Measurements from ENCODE around the gene ELMO3. TPM values are rescaled to one million over a fixed set of nuclear protein-coding genes. Genes with fewer than 3 reads are reported as not detected.

The ELMO3 gene
- polyA plus RNA-seq, 1 donor from 2014 or later: 2.2 TPM

- no peaks in the 10 kb centered on the region for H3K9me2 ChIP-seq (ENCODE audit: insufficient read depth, low read length)
- TF ChIP-seq, protein P1, sequence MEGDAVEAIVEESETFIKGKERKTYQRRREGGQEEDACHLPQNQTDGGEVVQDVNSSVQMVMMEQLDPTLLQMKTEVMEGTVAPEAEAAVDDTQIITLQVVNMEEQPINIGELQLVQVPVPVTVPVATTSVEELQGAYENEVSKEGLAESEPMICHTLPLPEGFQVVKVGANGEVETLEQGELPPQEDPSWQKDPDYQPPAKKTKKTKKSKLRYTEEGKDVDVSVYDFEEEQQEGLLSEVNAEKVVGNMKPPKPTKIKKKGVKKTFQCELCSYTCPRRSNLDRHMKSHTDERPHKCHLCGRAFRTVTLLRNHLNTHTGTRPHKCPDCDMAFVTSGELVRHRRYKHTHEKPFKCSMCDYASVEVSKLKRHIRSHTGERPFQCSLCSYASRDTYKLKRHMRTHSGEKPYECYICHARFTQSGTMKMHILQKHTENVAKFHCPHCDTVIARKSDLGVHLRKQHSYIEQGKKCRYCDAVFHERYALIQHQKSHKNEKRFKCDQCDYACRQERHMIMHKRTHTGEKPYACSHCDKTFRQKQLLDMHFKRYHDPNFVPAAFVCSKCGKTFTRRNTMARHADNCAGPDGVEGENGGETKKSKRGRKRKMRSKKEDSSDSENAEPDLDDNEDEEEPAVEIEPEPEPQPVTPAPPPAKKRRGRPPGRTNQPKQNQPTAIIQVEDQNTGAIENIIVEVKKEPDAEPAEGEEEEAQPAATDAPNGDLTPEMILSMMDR (IDR thresholded peaks at IDR 0.05; ENCODE audit: poor library complexity, severe bottlenecking): no peak
- TF ChIP-seq EP300 (conservative IDR thresholded peaks at IDR 0.05; ENCODE audit: poor library complexity, severe bottlenecking) (no peak), REST (IDR thresholded peaks at IDR 0.05; ENCODE audit: borderline replicate concordance) (no peak), MXI1 (conservative IDR thresholded peaks at IDR 0.05; ENCODE audit: poor library complexity, severe bottlenecking) (no peak), SMC3 (conservative IDR thresholded peaks at IDR 0.05; ENCODE audit: poor library complexity) (no peak)
- no peak overlapping the region for H3K27ac ChIP-seq (ENCODE audit: low read length)
- no peak overlapping the region for H2AFZ ChIP-seq (ENCODE audit: low read depth, low read length)
- H3K79me2 ChIP-seq (replicated peaks; ENCODE audit: insufficient read depth, low read length): peaks cover 15% of the 10 kb centered on the region
- H3K9me3 ChIP-seq (ENCODE audit: low read length): no peaks in the 10 kb centered on the region
- no peak overlapping the region for H3K4me2 ChIP-seq (ENCODE audit: low read length)
- no peak overlapping the region for H3K9ac ChIP-seq (ENCODE audit: low read length)
- H3F3A ChIP-seq (ENCODE audit: insufficient read depth, low read length, poor library complexity, severe bottlenecking): no peaks in the 10 kb centered on the region
- no peak overlapping the region for H3K4me3 ChIP-seq (ENCODE audit: low read length)
- no peaks in the 10 kb centered on the region for H4K20me1 ChIP-seq (ENCODE audit: insufficient read depth)
- H3K27me3 ChIP-seq (ENCODE audit: insufficient read depth, low read depth, low read length): no peaks in the 10 kb centered on the region
- no peaks in the 10 kb centered on the region for H3K36me3 ChIP-seq (ENCODE audit: insufficient read depth, low read length)
These were observed 3.3 kb upstream of the ELMO3 start for GRCh38 chr16:67195676-67196075.

GRCh38 chr16:67196881-67197280 is 2.0 kb upstream of the ELMO3 start:
- Histone ChIP-seq H4K20me1 (ENCODE audit: insufficient read depth) (no peaks in the 10 kb centered on the region), H3K4me2 (ENCODE audit: low read length) (no peak overlapping the region), H3K4me3 (ENCODE audit: low read length) (no peak overlapping the region), H3K9ac (ENCODE audit: low read length) (no peak overlapping the region), H3K27ac (ENCODE audit: low read length) (no peak overlapping the region), H3K9me2 (ENCODE audit: insufficient read depth, low read length) (no peaks in the 10 kb centered on the region), H3K36me3 (ENCODE audit: insufficient read depth, low read length) (no peaks in the 10 kb centered on the region), H2AFZ (ENCODE audit: low read depth, low read length) (no peak overlapping the region), H3K9me3 (ENCODE audit: low read length) (no peaks in the 10 kb centered on the region), H3F3A (ENCODE audit: insufficient read depth, low read length, poor library complexity, severe bottlenecking) (no peaks in the 10 kb centered on the region), H3K79me2 (replicated peaks; ENCODE audit: insufficient read depth, low read length) (peaks cover 15% of the 10 kb centered on the region), H3K27me3 (ENCODE audit: insufficient read depth, low read depth, low read length) (no peaks in the 10 kb centered on the region)
- TF ChIP-seq MXI1 (conservative IDR thresholded peaks at IDR 0.05; ENCODE audit: poor library complexity, severe bottlenecking) (no peak), EP300 (conservative IDR thresholded peaks at IDR 0.05; ENCODE audit: poor library complexity, severe bottlenecking) (no peak), RAD21 (conservative IDR thresholded peaks at IDR 0.05) (no peak), EZH2 (IDR thresholded peaks at IDR 0.05; ENCODE audit: borderline replicate concordance, insufficient read depth, low read length, poor library complexity, severe bottlenecking) (no peak), POLR2AphosphoS5 (IDR thresholded peaks at IDR 0.05) (no peak), REST (IDR thresholded peaks at IDR 0.05; ENCODE audit: borderline replicate concordance) (no peak), SMC3 (conservative IDR thresholded peaks at IDR 0.05; ENCODE audit: poor library complexity) (no peak), TAF1 (IDR thresholded peaks at IDR 0.05; ENCODE audit: low read depth) (no peak)
- TF ChIP-seq, protein P1 (IDR thresholded peaks at IDR 0.05; ENCODE audit: poor library complexity, severe bottlenecking): no peak

Data from neural cell (in vitro differentiated cells).